GM19468 (cell line): Measurements from ENCODE around the gene ADO.

Source experiments
- ATAC-seq: cut with Tn5 transposase; IDR thresholded peaks from one replicate; pipeline ENCODE4 v1.9.1; 2021; ENCODE audit warnings: mild to moderate bottlenecking, moderate library complexity, moderate number of reproducible peaks; ENCODE audit not compliant: unreplicated experiment; ENCODE audit errors: extremely low read depth

ADO gene

GRCh38 chr10:62856021-62856420 lies 51.5 kb downstream of the ADO start:
- no peak for ATAC-seq
